ENCODE data around the gene MAP2K7.

DNA sequence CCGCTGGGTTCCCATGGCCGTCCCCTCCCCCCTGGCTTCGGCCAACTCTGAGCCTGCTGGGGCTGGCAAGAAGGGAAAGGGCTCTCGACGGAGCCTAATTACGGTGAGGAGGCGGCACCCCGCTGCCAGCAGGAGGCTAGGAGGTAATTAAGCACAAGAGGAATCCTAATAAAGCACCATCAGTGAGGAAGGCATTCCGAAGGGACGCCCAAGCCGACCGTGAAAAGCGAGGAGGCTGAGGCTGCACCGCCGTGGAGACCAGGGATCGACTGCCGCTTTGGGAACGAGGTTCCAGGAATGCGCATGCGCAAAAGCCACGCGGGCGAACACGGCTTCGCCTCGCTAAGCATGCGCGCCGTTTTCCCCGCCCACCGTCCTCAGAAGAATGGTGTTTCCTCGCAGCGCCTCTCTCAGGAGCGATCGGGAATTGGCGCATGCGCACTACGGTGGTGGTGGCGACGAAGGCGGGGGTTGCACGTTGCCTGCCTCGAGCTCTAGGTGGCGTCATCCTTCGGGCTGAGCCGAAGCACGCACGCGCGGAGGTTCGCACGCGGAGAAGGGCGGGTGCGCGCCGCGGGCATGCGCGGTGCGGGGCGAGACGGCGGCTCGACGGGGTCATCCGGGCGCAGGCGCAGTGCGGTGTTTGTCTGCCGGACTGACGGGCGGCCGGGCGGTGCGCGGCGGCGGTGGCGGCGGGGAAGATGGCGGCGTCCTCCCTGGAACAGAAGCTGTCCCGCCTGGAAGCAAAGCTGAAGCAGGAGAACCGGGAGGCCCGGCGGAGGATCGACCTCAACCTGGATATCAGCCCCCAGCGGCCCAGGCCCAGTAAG lies at the start of gene MAP2K7:
- TF ChIP-seq, protein P1, sequence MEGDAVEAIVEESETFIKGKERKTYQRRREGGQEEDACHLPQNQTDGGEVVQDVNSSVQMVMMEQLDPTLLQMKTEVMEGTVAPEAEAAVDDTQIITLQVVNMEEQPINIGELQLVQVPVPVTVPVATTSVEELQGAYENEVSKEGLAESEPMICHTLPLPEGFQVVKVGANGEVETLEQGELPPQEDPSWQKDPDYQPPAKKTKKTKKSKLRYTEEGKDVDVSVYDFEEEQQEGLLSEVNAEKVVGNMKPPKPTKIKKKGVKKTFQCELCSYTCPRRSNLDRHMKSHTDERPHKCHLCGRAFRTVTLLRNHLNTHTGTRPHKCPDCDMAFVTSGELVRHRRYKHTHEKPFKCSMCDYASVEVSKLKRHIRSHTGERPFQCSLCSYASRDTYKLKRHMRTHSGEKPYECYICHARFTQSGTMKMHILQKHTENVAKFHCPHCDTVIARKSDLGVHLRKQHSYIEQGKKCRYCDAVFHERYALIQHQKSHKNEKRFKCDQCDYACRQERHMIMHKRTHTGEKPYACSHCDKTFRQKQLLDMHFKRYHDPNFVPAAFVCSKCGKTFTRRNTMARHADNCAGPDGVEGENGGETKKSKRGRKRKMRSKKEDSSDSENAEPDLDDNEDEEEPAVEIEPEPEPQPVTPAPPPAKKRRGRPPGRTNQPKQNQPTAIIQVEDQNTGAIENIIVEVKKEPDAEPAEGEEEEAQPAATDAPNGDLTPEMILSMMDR (IDR thresholded peaks at IDR 0.05 in 2 of 3, conservative IDR thresholded peaks at IDR 0.05 in 1 of 3; ENCODE audit: borderline replicate concordance in 1 of 3, insufficient read depth in 1 of 3, low read depth in 2 of 3, low read length in 2 of 3): peak; percentile 25 to 95 (median 55); a peak in 5 of 6 replicates
- TF ChIP-seq, protein P2, sequence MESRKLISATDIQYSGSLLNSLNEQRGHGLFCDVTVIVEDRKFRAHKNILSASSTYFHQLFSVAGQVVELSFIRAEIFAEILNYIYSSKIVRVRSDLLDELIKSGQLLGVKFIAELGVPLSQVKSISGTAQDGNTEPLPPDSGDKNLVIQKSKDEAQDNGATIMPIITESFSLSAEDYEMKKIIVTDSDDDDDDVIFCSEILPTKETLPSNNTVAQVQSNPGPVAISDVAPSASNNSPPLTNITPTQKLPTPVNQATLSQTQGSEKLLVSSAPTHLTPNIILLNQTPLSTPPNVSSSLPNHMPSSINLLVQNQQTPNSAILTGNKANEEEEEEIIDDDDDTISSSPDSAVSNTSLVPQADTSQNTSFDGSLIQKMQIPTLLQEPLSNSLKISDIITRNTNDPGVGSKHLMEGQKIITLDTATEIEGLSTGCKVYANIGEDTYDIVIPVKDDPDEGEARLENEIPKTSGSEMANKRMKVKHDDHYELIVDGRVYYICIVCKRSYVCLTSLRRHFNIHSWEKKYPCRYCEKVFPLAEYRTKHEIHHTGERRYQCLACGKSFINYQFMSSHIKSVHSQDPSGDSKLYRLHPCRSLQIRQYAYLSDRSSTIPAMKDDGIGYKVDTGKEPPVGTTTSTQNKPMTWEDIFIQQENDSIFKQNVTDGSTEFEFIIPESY (IDR thresholded peaks at IDR 0.05; ENCODE audit: extremely low read depth, insufficient replicate concordance, low read length): no peak
- no peak for TF ChIP-seq EZH2 (IDR thresholded peaks at IDR 0.05)
- peak; percentile 97 for TF ChIP-seq POLR2A (IDR thresholded peaks at IDR 0.05; ENCODE audit: borderline replicate concordance, extremely low read depth, insufficient read depth, insufficient read length)
- no peak for TF ChIP-seq CBX3 (IDR thresholded peaks at IDR 0.05; ENCODE audit: low read depth)
- TF ChIP-seq POLR2AphosphoS5 (IDR thresholded peaks at IDR 0.05; ENCODE audit: low read depth, low read length): peak; percentile 98
- TF ChIP-seq SP1 (IDR thresholded peaks at IDR 0.05; ENCODE audit: low read depth): no peak; the same call in 1 of the 2 replicates
- no peak for TF ChIP-seq ZNF274 (IDR thresholded peaks at IDR 0.05; ENCODE audit: low read depth, low read length)
- no peak for TF ChIP-seq ELF1 (IDR thresholded peaks at IDR 0.05; ENCODE audit: borderline replicate concordance, low read depth)
- TF ChIP-seq EZH2phosphoT487 (IDR thresholded peaks at IDR 0.05; ENCODE audit: borderline replicate concordance): no peak

Measured in HCT116 (cell line).